Neural cell (in vitro differentiated cells): ENCODE measurements around the gene CRTC1. TPM values are rescaled to one million over a fixed set of nuclear protein-coding genes. Genes with fewer than 3 reads are reported as not detected.

Experiments
- H2AFZ ChIP-seq: fragments of 200-600, 300-800 bp; sonication (generic), shearing (Covaris generic); 2 replicates; pipeline ENCODE4 v1.6.0; 2014; ENCODE audit warnings: low read depth, mild to moderate bottlenecking, antibody characterized with exemption, low read length, moderate library complexity
- H3F3A ChIP-seq: fragments of 200-600 bp; shearing (Covaris generic); 2 replicates; pipeline ENCODE4 v1.6.1; 2016; ENCODE audit warnings: mild to moderate bottlenecking, moderate library complexity, mixed read lengths, antibody characterized with exemption, low read length; ENCODE audit not compliant: insufficient read depth, poor library complexity, severe bottlenecking
- H3K27ac ChIP-seq: fragments of 200-600, 300-800 bp; sonication (generic), shearing (Covaris generic); 2 replicates; pipeline ENCODE4 v1.5.1; 2014; ENCODE audit warnings: mild to moderate bottlenecking, low read length, moderate library complexity
- H3K27me3 ChIP-seq: fragments of 300-800, 200-600 bp; sonication (generic), shearing (Covaris generic); 2 replicates; pipeline ENCODE4 v1.6.0; 2014; ENCODE audit warnings: mild to moderate bottlenecking, low read depth, low read length, moderate library complexity; ENCODE audit not compliant: insufficient read depth
- H3K36me3 ChIP-seq: fragments of 300-800, 200-600 bp; sonication (generic), shearing (Covaris generic); 2 replicates; pipeline ENCODE4 v1.5.1; 2014; ENCODE audit warnings: mild to moderate bottlenecking, antibody characterized with exemption, low read length, moderate library complexity; ENCODE audit not compliant: insufficient read depth
- H3K4me2 ChIP-seq: fragments of 300-800, 200-600 bp; sonication (generic), shearing (Covaris generic); 2 replicates; pipeline ENCODE4 v1.6.0; 2014; ENCODE audit warnings: mild to moderate bottlenecking, low read length
- H3K4me3 ChIP-seq: fragments of 300-800, 200-600 bp; sonication (generic), shearing (Covaris generic); 2 replicates; pipeline ENCODE4 v1.5.1; 2014; ENCODE audit warnings: mild to moderate bottlenecking, low read length, moderate library complexity
- H3K79me2 ChIP-seq: fragments of 200-600 bp; shearing (Covaris generic); replicated peaks from 2 replicates; pipeline ENCODE4 v1.6.0; 2014; ENCODE audit warnings: mild to moderate bottlenecking, low read length, moderate library complexity; ENCODE audit not compliant: insufficient read depth
- H3K9ac ChIP-seq: fragments of 300-800, 200-600 bp; sonication (generic), shearing (Covaris generic); 2 replicates; pipeline ENCODE4 v1.6.1; 2016; ENCODE audit warnings: mild to moderate bottlenecking, low read length, mixed read lengths
- H3K9me2 ChIP-seq: fragments of 200-600 bp; shearing (Covaris generic); 2 replicates; pipeline ENCODE4 v1.6.1; 2016; ENCODE audit warnings: mild to moderate bottlenecking, low read length, mixed read lengths; ENCODE audit not compliant: insufficient read depth
- H3K9me3 ChIP-seq: fragments of 200-600, 300-800 bp; sonication (generic), shearing (Covaris generic); 2 replicates; pipeline ENCODE4 v1.6.1; 2016; ENCODE audit warnings: mild to moderate bottlenecking, mixed run types, low read length, moderate library complexity, mixed read lengths
- H4K20me1 ChIP-seq: fragments of 200-600 bp; shearing (Covaris generic); 2 replicates; pipeline ENCODE4 v1.6.1; 2016; ENCODE audit warnings: mild to moderate bottlenecking, mixed run types; ENCODE audit not compliant: insufficient read depth
- EP300 ChIP-seq: fragments of 450-650 bp; conservative IDR thresholded peaks from 2 replicates; pipeline ENCODE4 v1.6.1; 2014; ENCODE audit warnings: antibody characterized with exemption, mild to moderate bottlenecking, moderate library complexity; ENCODE audit not compliant: poor library complexity, severe bottlenecking
- EZH2 ChIP-seq: fragments of 200-600, 300-800 bp; shearing (Covaris generic), sonication (generic); IDR thresholded peaks from 2 replicates; pipeline ENCODE4 v1.6.1; 2014; ENCODE audit warnings: antibody characterized with exemption, low read length, borderline replicate concordance, mild to moderate bottlenecking; ENCODE audit not compliant: insufficient read depth, poor library complexity, severe bottlenecking
- MXI1 ChIP-seq: fragments of 450-650 bp; conservative IDR thresholded peaks from 2 replicates; pipeline ENCODE4 v1.6.1; 2014; ENCODE audit warnings: antibody characterized with exemption, mild to moderate bottlenecking; ENCODE audit not compliant: poor library complexity, severe bottlenecking
- POLR2AphosphoS5 ChIP-seq: IDR thresholded peaks from 2 replicates; pipeline ENCODE4 v1.6.1; 2012
- RAD21 ChIP-seq: fragments of 450-650 bp; conservative IDR thresholded peaks from 2 replicates; pipeline ENCODE4 v1.6.1; 2014; ENCODE audit warnings: antibody characterized with exemption, mild to moderate bottlenecking, moderate library complexity
- REST ChIP-seq: IDR thresholded peaks from 2 replicates; pipeline ENCODE4 v1.6.1; 2012; ENCODE audit warnings: borderline replicate concordance
- SMC3 ChIP-seq: fragments of 450-650 bp; conservative IDR thresholded peaks from 2 replicates; pipeline ENCODE4 v1.6.1; 2014; ENCODE audit warnings: antibody characterized with exemption, mild to moderate bottlenecking, moderate library complexity; ENCODE audit not compliant: poor library complexity
- TAF1 ChIP-seq: IDR thresholded peaks from 2 replicates; pipeline ENCODE4 v1.6.1; 2012; ENCODE audit warnings: low read depth
- polyA plus RNA-seq: library from polyadenylated mRNA; depleted of rRNA; stranded (reverse); fragments of >200 nt; gene quantifications from 2 replicates; pipeline ENCODE4 v1.2.3, GENCODE V29; 2014
- TF ChIP-seq, protein P1 (sequence below): fragments of 450-650 bp; IDR thresholded peaks from 2 replicates; pipeline ENCODE4 v1.5.1; 2014; ENCODE audit warnings: antibody characterized with exemption, mild to moderate bottlenecking, moderate library complexity; ENCODE audit not compliant: poor library complexity, severe bottlenecking

CRTC1 gene
- polyA plus RNA-seq, 1 donor from 2014 or later = 10.4 TPM

DNA sequence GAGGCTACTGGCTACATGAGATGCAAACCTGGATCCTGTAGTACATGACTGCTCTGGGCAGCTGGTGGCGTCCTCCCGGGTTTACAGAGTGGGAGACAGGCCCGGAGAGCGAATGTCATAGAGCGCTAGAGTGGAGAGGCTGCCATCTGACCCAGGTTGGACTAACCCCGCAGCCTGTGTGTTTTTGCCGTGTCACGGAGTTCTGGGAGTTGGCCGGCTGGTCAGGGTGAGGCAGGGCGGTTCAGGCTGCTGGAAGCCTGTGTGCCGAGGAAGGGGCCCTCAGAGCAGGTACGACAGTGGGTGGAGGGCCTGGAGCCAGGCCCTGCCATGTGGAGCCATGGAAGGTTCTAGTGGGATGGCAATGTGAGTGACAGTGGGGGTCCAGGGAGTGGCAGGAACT is 12.5 kb downstream of the CRTC1 start:
- Histone ChIP-seq H3K79me2 (no peaks in the 10 kb centered on the region), H3K4me3 (no peak overlapping the region), H3K9me3 (no peaks in the 10 kb centered on the region), H3K36me3 (no peaks in the 10 kb centered on the region), H3K9me2 (no peaks in the 10 kb centered on the region), H3K27me3 (no peaks in the 10 kb centered on the region), H4K20me1 (no peaks in the 10 kb centered on the region), H3F3A (no peaks in the 10 kb centered on the region), H3K4me2 (no peak overlapping the region), H3K27ac (no peak overlapping the region), H2AFZ (no peak overlapping the region), H3K9ac (no peak overlapping the region)
- no peak for TF ChIP-seq RAD21
- TF ChIP-seq SMC3 = no peak
- no peak for TF ChIP-seq TAF1
- TF ChIP-seq, protein P1, sequence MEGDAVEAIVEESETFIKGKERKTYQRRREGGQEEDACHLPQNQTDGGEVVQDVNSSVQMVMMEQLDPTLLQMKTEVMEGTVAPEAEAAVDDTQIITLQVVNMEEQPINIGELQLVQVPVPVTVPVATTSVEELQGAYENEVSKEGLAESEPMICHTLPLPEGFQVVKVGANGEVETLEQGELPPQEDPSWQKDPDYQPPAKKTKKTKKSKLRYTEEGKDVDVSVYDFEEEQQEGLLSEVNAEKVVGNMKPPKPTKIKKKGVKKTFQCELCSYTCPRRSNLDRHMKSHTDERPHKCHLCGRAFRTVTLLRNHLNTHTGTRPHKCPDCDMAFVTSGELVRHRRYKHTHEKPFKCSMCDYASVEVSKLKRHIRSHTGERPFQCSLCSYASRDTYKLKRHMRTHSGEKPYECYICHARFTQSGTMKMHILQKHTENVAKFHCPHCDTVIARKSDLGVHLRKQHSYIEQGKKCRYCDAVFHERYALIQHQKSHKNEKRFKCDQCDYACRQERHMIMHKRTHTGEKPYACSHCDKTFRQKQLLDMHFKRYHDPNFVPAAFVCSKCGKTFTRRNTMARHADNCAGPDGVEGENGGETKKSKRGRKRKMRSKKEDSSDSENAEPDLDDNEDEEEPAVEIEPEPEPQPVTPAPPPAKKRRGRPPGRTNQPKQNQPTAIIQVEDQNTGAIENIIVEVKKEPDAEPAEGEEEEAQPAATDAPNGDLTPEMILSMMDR = no peak
- no peak for TF ChIP-seq EZH2
- no peak for TF ChIP-seq MXI1
- TF ChIP-seq REST = no peak
- TF ChIP-seq POLR2AphosphoS5 = no peak
- TF ChIP-seq EP300 = no peak

GRCh38 chr19:18697680-18698079 is 14.2 kb downstream of the CRTC1 start:
- Histone ChIP-seq H3K4me3 (no peak overlapping the region), H3K79me2 (no peaks in the 10 kb centered on the region), H3F3A (no peaks in the 10 kb centered on the region), H4K20me1 (no peaks in the 10 kb centered on the region), H3K36me3 (no peaks in the 10 kb centered on the region), H3K4me2 (no peak overlapping the region), H3K9me2 (no peaks in the 10 kb centered on the region), H3K9me3 (no peaks in the 10 kb centered on the region), H3K27me3 (no peaks in the 10 kb centered on the region), H3K9ac (no peak overlapping the region), H3K27ac (no peak overlapping the region), H2AFZ (no peak overlapping the region)
- TF ChIP-seq, protein P1 = no peak
- TF ChIP-seq REST (no peak), POLR2AphosphoS5 (no peak), SMC3 (no peak), EP300 (no peak), RAD21 (no peak), TAF1 (no peak), MXI1 (no peak), EZH2 (no peak)
